CD4-positive, alpha-beta T cell treated with Interleukin-17A for 4 hours (primary cell): Measurements from ENCODE around the gene NBAS.
"Not testable (repeated sequence)": the region's sequence is repeated elsewhere in the genome, so short reads cannot be mapped to it uniquely, and the experiment has no call there.

ENCODE experiments used
- DNase-seq: peaks from one replicate; pipeline ENCODE4 v3.0.0-alpha.2; 2020; ENCODE audit warnings: mixed read lengths

NBAS gene

DNA sequence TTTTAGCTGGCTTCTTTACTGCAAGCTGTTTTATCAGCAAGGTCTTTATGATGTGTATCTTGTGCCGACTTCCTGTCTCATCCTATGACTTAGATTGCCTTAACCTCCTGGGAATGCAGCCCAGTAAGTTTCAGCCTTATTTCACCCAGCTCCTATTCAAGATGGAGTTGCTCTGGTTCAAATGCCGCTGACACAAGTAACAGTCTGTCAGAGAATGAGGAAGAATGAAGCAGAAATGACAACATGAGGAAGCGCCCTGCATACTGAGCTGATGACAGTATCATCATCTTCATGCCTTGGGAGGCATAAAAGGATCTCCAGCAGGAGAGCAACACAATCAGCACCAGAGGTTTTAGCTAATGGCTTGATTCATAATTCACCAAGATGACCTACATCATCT, 309.4 kb downstream of the NBAS start:
- no peak for DNase-seq

DNA sequence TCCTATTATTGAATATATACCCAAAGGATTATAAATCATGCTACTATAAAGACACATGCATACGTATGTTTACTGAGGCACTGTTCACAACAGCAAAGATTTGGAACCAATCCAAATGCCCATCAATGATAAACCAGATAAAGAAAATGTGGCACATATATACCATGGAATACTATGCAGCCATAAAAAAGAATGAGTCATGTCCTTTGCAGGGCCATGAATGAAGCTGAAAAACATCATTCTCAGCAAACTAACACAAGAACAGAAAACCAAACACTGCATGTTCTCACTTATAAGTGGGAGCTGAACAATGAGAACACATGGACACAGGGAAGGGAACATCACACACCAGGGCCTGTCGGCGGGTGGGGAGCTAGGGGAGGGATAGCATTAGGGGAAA, 310.2 kb downstream of the NBAS start:
- not testable (repeated sequence) for DNase-seq

DNA sequence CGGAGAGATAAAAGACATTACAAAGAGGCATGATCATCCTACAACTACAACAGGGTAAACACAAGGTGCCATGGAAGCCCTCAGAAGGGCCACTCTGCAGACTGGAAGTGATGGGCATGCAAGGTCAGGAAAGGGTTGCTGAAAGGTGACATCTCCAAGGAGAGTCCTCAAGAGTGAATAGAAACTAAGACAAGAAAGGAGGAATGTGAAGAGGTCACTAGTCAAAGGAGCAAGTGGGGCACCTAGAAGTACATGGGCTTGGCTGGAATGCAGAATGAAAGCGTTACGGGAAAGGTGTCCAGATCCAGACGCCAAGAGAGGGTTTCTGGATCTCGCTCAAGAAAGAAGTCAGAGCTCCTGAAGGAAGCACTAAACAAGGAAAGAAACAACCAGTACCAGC, 314.3 kb downstream of the NBAS start:
- DNase-seq = no peak

DNA sequence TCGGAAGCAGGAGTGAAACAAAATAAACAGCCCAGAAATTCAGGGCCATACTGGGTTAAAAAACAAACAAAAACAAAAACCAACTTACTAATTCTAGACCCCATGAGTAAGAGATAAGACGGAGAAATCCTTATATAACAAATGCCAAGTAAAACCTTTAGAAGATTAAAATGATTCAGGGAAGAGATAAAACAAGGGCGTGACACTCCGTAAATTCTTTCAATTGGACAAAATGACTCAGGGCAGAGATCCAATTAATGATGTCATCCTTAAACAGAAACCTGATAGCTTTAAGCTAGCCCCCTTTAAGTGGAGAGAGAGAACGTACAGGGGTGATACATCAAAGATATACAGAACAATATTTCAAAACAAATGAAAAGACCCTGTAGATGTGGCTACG, 317.4 kb downstream of the NBAS start:
- no peak for DNase-seq

DNA sequence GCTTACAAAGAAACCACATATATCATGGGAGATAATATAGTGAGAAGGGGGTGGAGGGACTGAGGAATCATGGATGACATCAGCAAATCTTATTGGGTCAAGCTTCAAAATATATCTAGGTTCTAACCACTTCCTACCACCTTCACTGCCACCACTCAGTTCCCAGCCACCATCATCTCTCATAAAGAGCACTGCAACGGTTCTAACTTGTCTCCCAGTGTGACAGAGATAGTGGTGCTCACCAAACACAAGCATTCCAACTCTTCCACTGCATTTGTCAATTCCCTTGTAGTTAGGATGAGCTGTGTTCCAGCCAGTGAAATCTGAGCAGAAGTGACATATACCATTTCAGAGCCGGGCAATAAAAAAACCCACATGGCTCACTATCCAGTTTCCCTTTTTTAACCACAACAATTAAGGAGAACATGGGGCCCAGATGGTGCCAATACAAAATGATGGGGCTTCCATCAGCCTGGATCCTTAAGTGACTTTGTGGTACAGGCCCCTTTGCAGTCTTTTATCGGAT, 318.1 kb downstream of the NBAS start:
- DNase-seq = no peak

DNA sequence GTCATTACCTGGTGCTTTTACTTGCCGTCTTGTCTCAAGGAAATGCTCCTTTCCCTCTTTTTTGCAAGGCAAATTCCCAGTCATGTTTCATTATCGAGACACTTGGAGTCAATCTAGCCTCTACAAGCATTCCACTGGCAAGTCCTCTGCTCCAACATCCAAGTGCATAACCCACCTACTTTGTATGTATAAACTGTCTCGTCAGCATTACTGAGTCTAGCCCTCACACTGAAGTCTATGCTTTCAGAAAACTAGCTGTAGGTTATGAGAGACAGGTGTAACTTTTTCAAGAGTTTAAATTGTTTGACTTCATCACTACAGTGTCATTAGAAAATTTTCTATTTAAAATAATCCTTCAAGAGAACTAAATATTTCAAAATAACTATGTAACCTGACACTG, 319.2 kb downstream of the NBAS start:
- DNase-seq = no peak

DNA sequence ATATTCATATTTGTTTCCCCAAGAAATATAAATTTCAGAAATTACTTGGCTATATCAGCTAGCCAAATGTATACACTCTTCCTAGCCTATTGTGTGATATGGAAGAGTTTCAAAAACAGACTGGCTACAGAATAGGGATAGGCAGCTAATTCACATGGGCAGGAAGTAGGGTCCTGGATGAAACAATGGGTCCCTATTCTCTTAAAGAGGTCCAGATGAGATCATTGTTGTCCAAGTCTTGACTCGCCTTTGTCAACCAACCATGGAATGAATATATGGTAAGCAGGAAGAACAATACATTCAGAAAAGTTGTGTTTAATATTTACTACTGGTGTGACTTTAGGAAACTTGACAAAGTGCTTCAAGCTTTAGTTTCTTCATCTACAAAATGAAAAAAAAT, 319.9 kb downstream of the NBAS start:
- no peak for DNase-seq

DNA sequence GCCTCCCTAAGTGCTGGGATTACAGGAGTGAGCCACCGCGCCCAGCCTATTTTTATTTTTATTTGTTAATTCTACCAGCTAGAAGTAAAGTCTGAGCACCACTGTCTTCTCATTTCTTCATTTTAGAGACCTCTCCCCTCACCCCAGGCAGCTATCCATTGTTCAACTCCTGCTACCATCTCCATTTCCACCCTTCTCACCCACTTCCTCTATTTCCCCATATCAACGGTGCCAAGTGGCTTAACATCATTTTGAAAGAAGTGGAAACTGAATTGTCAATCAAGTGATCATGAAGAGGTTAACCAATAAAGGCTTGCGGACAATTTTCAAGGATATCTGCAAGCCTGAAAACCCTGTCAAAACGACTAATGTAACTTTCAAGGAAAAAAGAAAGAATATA, 323.1 kb downstream of the NBAS start:
- DNase-seq = no peak

DNA sequence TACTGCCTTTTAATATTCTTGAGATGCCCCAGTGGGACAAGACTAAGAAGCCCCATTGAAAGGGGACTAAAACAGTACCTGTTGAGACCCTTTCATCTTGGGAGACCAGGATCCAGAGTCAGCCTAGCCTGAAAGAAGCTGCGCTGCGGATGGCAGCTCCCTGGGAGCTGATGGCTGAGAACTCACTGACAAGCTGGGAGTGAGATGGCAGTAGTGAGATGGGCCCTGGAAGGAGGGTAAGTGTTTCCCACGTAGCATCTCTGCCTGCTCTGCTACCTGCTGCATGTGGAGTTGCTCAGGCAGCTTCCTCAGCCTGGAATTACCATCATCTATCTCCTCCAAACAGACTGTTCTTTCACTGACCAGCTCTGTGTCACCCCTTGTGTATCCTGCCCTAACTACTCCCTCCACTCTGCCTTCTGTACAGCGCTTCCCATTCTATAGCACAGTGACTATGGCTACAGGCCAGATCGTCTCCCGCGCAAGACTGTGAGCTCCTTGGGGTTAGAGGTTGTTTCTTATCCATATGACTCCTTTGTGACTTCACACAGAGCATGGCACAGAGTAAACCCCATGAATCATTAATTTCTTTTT, 330.4 kb downstream of the NBAS start:
- no peak for DNase-seq

DNA sequence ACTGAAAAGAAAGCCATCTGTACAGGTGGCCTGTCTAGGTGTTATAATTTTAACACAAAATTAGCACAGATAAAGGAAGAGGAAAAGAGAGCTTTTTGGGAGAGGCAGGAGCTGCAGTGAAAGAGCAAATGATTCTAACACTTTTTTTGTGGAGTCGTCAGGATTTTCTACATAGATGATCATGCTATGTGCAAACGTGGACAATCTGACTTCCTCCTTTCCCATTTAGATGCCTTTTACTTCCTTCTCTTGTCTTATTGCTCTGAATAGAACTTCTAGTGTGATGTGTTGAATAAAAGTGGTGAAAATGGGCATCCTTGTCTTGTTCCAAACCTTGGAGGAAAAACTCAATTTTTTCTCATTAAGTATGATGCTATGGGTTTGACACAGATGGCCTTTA, 334.5 kb downstream of the NBAS start:
- DNase-seq = no peak

DNA sequence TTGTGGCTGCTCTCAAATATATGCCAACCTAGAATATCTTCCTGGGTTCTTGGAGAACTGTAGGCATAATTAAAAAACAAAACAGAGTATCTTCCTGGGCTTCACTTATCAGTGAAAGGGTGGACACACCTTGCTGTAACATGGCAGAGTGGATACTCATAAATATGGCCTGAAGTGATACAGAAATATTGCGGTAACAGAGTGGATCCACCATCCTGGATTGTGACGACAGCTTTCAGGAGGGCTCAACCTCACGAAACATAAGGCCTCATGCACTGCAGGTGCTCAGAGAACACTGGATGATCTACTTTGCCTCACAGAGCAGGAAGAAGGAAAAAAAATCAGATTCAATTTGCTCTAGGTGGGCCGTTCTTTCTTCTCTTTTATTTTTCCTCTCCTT, 336.0 kb downstream of the NBAS start:
- DNase-seq = no peak

DNA sequence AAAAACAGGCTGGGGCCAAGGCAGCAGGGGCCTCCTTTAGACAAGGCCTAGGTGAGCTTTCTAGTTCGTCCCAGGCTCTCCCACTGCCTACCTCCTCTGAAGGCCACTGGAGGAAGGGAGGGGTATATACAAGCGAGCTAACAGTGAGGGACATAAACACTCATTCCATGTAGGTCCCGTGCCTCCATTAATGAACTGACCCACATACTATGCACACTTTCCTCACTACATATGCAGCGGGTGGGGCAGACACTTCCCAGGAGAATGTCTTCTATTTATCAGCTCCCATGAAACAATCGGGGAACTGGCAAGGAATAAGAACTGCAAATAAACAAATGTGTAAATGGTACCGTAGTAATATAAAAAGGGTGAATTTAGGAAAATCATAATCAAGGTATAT, 336.5 kb downstream of the NBAS start:
- DNase-seq = no peak

DNA sequence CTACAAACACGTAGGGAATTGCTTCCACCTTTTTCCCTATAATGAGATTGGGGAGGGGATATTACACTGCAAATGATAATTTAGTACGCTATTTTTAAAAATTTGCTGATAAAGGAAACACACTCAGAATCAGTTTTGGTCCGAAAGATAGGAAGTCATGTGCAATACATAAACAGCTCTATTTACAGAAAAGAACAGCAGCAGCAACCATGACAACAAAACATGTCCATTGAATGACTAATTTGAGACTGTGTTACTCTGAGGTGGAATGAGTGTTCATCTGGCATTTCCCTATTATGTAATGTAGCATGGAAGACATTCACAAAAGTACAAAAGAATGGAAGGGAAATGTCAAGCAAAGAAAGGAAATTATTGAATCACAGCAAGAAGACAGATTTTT, 337.2 kb downstream of the NBAS start:
- no peak for DNase-seq

DNA sequence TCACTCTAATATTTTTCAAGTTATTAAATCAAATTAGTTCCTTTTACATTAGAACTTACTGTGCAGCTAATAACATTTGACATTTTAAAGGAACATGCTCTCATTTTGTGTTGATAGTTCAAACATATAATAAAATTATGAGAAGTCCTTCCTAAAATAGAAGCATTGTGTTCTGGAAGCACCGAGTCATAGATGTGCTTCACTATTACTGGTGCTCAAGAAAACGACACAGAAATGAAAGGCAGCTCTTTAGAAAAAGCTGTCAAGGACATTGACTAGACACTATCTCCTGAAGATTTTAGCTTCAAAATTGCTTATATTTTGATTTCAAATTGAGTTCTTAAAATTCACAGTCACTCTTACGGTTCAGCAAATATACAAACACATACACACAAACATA, 338.3 kb downstream of the NBAS start:
- no peak for DNase-seq

DNA sequence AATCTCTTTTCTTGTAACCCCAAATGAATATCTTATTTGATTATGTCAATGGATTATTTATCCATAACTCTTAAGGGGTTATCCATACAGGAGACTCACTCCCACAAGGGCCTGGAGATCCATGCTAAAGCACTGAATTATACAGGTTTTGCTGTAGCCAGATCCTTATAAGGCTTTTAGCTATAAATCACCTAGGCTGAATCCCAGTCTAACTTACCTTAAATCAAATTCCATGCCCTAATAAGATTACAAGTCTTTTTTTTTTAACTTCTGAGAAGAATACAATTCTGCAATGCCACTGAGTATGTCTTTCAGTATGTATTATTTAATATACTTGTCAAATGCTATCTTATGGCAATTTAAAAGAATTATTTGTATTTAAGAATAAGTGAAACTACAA, 340.5 kb downstream of the NBAS start:
- DNase-seq = no peak

DNA sequence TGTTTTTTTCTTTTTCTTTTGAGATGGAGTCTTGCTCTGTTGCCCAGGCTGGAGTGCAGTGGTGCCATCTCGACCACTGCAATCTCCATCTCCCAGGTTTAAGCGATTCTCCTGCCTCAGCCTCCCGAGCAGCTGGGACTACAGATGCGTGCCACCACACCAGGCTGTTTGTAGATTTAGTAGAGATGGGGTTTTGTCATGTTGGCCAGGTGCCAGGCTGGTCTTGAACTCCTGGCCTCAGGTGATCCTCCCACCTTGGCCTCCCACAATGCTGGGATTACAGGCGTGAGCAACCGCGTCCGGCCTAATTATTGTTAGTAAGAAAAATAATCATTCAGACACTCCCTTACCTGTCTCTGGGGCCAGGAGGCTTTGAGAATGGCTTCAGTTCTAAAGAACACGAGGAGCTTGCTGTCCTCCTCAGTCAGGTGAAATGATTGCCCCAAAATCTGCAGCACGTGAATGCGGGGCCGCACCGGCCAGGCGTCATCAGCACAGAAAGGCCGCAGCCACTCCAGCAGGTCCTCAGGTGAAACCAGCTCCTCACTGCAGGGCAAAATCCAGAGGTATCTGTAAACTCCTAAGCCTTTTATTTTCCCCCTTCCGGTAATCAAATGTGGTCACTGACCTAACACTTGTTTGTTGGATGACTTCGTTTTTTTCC, 342.6 kb downstream of the NBAS start:
- DNase-seq = no peak

DNA sequence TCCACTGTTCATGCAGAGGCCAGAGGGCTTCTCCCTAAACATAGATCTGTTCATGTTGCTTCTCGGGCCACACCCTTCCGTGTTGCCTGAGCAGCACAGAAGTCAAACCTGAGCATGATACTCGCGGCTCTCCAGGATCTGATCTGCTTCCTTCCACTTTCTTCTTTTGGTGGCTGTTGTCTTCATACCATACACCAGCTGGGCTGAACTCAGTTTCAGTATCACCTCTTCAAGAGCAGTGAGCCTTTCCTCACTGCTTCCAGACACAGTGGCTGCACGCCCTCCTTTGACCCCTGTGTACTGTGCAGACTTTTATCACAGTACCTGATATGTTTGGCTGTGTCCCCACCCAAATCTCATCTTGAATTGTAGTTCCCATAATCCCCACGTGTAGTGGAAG, 348.9 kb downstream of the NBAS start:
- no peak for DNase-seq

DNA sequence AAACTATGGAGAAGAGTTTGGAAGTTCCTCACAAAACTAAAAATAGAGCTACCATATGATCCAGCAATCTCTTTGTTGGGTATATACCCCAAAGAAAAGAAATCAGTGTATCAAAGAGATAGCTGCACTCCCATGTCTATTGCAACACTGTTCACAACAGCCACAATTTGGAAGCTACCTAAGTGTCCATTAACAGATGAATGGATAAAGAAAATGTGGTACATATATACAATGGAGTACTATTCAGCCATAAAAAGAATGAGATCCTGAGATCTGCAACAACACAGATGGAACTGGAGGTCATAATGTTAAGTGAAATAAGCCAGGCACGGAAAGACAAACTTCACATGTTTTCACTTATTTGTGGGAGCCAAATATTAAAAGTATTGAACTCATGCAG, 350.6 kb downstream of the NBAS start:
- DNase-seq = not testable (repeated sequence)

DNA sequence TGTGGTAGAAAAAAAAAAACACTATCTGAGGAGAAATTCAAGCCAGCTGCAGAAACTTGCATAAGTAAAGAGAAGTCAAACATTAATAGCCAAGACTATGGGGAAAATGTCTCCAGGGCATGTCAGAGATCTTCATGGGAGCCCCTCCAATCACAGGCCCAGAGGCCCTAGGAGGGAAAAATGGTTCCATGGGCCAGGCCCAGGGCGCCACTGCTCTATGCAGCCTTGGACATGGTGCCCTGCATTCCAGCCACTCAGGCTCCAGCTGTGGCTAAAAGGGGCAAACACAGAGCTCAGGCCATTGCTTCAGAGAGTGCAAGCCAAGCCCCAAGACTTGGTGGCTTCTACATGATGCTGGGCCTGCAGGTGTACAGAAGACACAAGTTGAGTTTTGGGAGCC, 354.7 kb downstream of the NBAS start:
- DNase-seq = no peak

DNA sequence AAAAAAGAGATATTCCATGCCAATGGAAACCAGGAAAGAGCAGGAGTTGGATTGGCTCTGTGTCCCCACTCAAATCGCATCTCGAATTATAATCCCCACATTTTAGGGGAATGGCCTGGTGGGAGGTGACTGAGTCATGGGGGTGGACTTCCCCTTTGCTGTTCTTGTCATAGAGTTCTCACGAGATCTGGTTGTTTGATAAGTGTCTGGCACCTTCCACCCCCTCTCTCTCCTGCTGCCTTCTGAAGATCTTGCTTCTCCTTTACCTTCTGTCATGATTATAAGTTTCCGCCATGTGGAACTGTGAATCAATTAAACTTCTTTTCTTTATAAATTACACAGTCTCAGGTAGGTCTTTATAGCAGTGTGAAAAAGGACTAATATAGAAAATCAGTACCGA, 355.6 kb downstream of the NBAS start:
- no peak for DNase-seq

DNA sequence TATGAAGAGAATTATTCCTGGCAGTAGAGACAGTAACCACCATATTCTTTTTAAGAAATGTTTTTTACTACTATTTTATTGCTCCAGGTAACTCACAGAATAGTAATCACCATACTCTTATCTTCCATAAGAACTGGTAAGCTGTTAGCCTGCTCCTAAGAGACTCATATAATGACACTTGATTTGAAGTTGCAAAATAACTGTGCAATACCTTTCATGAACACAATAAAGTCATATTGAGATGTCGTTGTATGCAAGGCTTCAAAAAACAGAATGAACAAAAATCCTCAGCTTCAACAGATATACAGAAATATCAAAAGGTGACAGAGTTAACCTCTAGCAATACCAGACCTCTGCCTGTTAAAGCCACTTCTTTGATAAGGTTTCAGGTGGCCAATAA, 360.1 kb downstream of the NBAS start:
- no peak for DNase-seq

DNA sequence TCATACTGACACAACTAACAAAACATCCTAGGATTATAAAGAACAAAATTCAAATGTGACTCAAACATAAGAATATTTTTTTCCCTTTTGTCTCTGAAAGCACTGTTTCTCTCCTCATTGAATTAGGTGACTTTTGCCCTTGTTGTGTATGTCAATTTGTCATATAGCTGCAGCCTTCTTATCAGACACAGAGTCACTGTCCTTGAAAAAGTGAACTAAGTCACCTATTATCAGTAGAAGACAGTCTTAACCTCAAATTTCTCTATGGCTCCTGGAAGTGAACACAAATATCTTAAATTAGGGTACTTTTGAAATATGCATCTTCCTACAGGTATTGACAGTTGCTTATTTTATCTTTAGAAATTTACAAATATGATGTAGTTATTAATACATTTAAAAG, 360.6 kb downstream of the NBAS start:
- no peak for DNase-seq

DNA sequence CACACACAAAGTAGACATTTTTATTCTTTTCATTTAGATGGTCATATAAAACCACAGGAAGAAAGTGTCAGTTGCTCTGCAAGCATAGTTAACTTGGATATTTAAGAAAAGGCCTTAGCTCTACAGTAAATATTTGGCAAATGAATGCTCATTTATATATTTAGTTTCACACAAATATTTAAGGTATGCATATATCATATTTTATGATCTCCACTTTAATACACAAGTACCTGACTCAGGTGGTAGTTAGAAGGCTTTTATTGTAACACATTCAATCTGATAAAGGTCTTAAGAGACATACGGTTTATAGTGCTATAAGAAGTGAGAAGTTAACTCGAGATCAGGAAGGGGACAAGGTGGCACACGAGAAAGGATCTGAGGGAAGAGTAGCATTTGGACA, 363.1 kb downstream of the NBAS start:
- DNase-seq = no peak

DNA sequence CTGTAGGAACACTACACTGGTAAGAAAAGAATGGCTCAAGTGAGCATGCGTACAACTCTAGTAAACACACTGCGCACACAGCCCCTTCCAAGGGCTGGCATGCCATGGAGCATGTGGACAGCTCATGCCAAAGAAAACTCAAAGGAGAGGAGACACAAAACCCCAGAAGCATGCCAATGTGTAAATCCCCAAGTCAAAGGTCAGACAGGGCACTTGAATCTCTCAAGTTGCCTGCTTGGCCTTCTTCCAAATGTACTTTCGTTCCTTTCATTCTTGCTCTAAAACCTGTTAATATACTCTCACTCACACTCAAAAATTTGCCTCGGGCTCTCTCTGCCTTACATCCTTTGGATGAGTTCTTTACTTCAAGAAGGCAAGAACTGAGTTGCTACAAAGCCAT, 365.3 kb downstream of the NBAS start:
- no peak for DNase-seq

DNA sequence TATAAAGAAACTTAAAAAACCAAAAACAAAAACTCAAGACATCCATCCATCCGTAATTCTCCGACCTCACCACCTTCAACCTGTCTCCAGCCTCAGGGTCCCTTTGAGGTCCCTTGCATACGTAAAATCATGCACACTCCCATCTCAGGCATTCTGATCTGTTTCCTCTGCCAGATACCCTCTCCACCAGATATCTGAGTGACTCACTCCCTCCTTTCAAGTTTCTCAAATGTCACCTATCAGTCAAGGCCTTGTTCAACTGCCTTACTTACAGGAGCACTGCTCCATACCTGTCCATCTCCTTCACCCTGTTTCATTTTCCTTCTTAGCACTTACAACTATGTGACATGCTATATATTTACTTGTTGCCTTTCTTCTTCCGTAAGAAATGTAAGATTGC, 369.3 kb downstream of the NBAS start:
- DNase-seq = no peak
